GM19025 (cell line): Measurements from ENCODE around the gene WARS2.

Experiments
- ATAC-seq: cut with Tn5 transposase; IDR thresholded peaks from one replicate; pipeline ENCODE4 v1.9.1; 2021; ENCODE audit warnings: mild to moderate bottlenecking, low read depth, moderate library complexity; ENCODE audit not compliant: unreplicated experiment

The WARS2 gene

DNA sequence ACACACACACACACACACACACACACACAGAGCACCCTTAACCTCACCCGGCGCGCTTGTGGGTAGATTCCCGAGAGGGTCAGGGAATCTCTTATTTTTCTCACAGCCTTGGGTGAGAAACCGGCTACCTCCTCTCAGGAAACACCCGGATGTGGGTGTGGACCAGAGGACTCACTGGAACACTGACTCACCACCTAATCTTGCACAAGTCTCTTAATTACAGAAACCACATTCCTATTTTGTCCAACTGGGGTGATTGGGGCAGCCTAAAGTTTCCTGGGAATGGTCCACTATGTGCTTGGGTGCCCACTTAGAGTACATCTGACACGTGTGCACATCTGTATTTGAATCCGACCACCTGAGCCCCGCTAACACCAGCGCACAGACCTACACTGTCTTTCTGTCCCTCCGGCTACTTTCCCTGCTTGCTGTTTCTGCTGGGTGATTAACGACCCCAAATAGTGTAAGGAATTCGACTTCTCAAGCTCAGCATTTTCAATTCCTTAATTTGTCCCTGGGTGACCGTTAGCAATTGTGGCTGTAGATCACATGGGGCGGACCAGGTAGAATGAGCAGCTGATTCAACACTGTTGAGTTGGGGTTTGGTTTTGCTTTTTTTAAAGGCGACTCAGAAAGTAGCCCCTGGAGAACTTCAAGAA lies 138.3 kb downstream of the WARS2 start:
- no peak for ATAC-seq

DNA sequence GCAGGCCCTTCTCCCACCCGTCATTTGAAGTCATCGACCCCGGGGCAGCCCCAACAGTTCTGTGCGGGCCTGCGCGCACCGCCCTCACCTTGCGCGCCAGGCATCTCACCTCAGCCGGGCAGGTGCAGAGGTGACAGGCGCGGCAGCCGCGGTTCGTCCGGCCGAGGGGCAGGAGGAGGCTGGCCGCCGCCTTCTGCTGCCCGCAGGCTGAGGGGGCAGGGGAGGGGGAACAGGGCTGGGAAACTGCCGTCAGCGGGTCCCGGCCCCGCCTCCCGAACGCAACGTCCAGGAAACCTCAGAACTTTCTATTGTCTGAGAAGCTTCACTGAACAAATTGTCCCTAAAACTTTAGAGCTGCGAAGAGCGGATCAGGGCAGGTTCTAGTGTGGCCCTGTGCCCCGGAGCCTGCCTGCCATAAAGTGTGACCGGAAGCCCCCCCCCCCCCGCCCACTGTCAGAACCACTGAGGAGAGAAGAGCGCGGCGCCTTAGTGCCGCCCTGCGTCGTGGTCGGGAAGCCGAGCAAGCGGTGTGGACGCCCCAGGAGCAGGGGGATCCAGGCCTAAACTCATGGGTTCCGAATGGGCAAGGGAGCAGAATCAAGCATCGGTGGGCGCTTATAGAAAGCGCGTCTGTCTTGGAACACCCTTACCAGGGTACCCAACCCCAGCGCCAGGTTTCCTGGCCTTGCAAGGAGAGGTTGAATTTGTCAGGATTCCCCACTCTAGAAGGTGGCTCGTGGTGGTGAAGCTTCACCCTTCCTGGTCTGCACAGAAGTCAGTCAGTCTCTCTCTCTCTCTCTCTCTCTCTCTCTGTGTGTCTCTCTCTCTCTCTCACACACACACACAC lies 139.0 kb downstream of the WARS2 start:
- no peak for ATAC-seq

DNA sequence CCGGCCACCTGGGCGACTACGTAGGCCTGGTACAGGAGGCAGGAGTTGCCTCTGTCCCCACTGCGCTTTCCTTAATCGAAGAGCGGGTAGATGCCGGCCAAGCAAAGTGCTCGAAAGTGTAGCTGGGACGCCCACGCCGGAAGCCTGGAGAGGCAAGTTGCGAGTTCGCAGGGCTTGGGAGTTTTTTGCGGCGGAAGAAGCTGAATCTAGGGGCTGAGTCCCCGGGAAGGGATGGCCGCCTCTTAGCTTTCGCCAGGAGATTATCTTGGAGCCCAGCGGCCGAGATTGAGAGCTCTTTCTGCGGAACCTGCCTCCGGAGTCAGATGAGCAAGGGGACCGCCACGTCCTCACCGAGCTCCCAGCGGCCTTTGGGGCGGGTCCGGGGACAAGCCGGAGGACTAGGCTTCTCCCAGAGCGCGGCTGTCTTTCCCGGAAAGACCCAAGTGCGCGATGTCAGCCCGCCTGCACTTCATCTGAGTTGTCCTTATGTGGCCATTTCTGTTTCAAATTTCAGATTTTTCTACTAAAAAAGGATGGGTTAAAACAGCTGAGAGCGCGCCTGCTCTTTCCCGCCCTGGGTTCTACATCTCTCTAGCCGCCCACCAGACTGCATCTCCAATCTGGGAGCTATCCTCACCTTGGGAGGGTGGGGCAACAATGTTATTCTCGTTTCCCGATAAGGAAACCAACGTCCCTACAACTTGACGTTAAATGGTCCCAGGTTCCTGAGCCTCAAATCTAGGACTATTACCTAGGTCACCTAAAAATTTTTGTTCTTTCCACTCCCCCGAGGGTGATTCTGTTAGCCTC lies 139.9 kb downstream of the WARS2 start:
- ATAC-seq = no peak

DNA sequence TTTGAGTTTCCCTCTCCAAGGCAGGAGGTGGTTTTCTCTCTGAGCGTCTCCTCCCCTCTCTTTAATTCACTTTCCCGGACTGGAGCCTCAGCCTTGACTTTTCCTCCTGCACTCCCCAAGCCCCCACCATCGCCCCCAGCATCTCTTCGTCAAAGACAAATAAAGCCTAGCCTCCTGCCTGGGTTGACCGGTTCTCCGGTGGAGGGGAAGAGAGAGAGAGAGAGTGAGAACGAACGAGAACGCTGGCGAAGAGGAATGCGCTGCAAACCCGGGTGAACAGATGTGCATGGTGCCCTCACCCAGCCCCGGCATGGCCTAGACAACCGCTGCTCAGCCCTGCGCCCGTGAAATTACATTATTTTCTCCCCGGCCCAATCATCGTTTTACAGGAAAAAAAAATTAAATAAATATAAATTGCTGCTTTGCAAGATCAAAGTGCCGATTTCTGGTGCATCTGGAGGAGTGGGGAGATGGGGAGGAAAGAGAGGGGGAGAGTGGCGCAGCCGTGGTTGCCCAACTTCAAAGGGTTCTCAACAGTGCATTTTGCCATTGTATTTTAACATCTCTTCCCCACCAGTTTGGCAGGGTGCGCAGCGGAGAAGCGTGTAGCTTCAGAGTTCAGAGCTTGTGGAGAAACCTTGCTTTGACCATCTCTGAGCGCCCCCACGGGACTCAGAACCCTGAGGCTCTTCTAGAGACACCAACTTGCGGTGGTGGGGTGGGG lies 140.9 kb downstream of the WARS2 start:
- ATAC-seq = no peak

DNA sequence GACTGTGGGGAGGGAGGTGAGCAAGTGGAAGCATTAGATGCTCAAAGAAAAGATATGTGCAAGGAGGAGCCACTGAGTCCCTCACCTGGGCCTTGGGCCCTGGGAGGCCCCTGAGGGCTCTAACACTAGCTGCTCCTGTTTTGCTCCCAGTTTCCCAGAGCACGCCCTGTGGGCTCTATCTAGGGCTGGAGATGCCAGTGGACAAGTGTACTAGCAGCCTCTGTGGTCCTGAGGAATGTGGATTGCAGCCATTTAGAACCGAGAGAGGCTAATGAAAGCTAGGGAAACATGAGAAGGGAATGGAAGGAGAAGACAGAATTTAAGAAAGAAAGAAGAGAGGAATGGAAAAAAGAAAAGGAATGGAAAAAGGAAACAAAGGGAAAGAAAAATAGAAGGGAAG lies 142.3 kb downstream of the WARS2 start:
- ATAC-seq = no peak

DNA sequence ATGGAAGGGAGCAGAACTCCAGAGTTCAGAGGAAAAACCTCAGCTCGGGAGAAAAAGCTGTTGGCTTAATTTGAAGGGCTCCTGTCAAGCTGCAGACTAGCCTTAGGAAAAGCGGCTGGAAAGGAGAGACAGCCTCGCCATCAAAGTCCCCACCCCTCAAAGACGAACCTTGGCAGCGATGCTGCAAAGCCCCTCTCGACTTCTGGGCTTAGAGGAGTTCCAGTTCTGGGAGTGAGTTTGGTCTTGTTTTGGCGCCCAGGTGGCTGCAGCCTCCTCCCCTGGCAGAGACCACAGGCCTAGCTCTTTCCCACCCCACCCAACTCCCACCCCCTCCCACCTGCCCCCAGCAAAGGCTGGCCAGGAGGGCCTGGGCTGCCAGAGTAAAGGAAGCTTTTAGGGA lies 143.2 kb downstream of the WARS2 start:
- ATAC-seq = no peak

DNA sequence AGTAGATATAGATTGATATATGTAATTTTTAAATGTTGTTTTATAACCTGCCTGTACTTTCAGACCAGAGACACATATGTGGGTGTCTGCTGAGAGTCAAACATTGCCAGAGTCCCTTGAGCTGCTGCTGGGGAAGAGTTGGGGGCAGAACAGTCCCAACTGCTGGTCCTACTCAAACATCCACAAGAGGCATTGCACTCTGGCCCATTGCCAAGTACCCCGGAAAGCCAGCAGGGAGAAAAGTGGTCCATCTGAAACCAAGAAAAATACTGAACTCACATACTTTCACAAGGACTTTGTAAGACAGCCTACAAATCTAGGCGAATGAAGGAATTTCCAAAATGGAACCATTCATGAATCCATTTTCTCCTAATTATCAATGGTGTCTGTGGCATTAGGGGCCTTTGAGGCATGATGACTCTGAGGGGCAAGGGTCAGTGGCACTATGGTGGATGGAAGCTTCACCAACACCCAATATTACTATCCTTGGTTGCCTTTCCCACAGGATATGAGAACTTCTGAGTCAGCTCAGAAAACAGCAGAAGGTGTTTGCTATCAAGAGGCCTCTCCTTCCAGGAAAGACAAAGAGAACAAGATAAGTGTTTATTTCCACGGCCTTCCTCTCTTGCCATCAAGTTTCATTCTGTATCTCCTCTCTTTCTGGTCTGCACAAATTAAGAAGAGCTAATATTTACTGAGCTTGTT lies 145.0 kb downstream of the WARS2 start:
- no peak for ATAC-seq

DNA sequence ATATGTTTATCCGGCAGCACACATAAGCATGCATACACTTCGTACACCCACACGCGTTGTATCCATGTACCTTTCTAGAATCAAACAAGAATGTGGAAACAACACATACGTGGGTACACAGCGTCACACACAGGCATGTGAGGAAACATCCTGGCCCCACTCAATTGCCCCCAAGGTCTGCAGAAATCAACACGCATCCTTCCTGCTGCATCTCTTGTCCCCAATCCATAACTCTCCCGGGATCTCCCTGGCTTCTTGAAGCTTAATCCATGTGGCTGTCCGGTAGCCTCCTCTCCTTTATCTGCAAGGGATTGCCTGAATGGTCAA lies 146.8 kb downstream of the WARS2 start:
- ATAC-seq = no peak

DNA sequence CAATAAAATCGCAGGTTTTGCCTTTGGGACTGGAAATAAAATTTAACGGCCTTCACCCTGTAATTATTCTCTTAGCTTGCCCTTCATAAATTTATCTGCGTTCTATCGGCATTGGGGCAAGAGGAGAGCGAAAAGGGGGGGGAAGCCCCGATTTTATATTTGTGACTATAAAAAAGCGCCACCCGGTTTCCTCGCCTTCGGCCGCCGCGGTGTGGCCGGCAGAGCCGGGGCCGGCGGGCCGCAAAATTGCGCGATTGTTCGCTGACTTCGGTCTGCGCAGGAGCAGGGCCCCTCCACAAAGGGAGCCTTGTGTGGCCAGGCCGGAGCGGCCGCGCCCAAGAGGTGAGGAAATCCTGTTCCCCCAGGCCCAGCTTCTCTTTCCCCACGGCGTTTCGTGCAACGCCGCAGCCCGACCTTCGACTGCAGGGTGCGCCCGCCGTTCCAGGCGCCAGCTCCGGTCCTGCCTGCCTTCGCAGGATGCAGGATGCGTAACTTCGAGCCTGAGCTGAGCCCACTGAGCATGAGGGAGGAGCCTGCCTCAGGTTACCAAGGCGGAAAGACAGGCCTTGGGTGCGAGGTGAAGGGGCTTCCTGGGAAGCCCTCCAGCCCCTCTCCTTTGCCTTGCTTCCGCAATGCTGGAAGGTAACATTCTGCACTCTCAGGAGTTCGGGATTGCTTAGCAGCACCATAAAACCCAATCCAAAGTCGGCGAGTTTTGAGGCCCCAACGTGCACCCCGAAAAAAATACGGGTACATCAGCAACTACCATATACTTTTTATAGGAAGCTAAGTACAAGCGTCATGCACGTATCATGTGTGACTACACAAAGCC lies 147.4 kb downstream of the WARS2 start:
- ATAC-seq = no peak

DNA sequence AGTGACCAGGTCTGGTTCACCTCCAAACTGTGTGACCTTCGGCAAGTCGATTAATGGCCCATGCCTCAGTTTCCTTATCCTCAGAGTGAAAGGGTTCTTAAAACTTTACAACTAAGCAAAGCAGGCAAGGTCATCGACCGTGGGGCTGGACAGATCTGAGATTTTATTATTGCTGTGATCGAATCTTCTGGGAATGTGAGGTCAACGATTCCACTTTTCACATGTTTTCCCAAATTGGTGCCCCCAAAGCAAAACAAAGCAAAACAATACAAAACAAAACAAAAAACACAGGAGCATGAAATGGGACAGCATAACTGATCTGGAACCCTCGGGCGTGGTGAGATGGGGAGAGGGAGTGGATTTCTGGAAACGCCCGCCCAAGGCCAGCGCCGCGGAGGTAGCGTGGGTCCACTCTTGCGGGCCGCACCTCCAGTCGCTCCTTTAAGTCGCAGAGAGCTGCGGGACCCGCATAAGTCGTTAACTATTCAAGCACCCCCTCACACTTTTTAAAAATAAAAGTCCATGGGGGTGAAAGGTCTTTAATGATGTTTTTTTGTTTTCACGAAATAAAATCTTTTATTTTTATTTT lies 148.1 kb downstream of the WARS2 start:
- no peak for ATAC-seq

DNA sequence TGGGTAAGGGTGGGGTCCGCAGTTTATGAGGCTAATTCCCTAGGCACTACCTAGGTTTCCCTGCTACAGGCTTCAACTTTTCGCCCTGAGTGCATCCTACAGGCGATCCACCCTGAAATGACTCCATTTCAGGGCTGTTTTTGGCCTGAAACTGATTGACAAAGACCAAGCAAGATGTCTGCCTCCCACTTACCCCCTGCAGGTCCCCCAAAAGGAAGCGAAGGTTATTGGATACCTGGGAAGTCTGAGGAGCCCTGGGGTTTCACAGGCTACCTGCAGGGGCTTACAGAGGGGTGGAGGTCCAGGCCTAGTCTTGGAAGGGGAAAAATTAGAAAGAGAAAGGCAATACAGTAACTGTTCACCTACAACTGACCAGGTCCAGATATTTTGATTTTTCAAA lies 149.0 kb downstream of the WARS2 start:
- ATAC-seq = no peak

DNA sequence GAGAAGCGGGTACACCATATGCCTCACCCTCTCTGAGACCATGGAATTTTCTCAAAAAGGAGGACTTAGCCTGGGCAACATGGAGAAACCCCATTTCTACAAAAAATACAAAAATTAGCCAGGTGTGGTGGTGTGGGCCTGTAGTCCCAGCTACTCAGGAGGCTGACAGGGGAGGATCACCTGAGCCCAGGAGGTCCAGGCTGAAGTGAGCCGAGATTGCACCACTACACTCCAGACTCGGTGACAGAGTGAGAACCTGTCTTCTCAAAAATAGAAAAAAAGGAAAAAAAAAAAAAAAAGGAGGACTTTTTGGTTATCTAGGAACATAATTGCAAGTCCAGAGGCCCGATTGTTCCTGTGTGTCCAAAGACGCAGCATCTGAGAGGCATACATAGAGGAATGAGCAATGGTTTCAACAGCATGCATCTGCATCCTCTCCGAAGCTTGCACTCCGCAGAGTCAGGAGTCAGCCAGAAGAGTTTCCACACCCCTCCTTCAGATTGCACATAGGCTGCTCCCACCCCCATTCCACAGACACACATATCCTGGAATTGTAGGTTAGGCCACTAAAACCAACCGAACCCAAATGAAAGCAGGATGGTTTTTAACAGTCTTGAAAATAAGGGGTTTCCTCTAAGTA lies 149.8 kb downstream of the WARS2 start:
- ATAC-seq = no peak

DNA sequence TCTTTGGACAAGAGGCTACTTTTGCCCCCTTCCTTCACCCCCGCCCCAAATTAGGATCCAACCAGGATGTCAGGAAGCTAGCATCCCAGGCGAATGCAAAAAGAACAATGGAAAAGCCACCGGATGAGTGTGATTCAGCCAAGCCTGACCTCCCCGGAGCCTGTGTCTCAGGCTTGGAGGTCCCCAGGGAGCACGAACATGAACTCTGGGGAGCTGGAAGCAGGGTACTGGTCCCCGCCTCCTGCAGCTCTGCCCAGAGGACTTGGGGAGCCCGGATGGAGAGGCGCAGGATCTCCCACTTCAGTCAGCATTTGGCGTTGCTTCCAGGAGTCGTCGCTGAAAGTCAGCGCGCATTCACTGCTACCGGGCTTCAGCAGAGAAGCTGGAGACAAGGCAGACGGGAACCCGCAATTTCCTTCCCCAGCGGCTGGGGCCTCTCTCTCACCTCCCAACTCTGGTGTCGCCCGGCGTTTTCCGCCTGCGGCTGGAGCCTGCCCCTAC lies 150.5 kb downstream of the WARS2 start:
- ATAC-seq = no peak

DNA sequence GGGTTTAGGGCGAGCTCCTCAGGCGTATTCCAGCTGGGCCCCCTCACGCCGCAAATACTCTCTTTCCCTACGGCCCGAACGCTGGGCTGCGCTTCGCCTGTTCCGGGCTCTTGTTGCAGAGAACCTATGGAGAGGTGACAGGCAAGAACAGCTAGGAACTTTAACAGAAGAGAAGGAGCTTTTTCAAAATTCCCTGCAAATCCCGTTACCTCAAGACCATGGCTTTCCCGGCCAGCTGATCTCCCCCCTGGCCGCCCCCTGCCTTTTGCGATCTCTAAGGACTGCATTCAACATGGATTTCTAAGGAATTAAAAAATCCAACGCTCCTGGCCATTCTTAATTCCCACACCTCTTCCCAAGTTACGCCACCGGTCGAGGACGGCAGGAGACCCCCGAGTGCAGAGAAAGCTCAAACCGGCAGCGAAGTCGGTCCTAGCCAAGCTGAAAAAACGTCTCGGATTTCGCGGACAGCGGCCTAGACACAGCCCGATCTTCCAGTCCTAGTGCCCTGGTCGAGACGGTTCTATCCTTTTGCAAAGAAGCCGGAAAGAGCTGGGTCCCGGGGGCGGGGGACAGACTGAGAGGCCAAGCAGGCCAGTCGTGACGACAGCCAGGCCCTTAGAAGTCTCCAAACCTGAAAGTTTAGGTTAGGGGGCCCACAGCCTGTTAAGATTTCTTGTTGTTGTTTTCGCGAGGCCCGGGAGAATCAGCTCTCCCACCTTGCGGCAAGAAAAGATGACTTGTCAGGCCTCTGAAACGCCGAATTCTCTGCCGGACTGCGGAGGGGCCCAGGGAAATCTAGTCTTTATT lies 151.2 kb downstream of the WARS2 start:
- ATAC-seq = no peak

DNA sequence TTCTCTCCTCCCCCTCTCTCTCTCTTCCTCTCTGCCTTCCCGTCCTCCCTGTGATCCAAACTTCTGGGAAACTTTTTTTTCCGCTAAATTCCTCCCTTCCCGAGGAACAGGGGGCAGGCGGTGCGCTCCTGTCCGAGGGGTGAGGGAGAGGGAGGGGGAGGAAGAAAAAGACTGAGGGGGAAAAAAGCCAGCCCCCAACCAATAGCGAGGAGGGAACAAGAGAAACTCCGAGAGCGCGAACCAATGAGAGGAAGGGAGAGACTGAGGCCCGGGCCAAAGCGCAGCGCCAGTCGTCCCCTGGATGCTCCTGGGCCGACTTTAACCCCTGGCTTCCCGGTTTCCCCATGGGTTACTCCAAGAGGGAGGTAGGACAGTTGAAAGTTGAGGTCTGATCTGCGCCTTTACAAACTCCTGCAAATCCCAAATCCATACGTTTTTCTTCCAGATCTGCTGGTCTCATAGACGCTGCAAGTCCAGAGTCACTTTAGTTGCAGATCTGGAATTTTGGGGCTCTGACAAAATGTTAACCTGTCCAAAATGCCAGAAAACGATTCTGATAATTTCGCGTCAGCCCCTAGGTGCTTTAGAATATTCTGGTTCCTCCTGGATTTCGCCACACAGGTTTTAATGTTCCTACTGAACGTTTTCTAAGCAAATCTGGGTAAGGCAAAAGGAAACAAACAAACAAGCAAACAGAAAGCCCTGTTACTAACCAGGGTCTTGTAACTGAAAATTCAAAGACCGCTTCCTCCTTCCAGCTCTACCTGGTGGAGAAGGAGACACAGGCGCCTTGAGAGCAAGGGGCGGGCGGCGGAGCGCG lies 152.1 kb downstream of the WARS2 start, which contains the start of gene TBX15:
Gene TBX15, minus strand, starts transcription at position 158 of the 820 bp plus-strand sequence. CDS start 548 bp downstream, outside the sequence.
- no peak for ATAC-seq

DNA sequence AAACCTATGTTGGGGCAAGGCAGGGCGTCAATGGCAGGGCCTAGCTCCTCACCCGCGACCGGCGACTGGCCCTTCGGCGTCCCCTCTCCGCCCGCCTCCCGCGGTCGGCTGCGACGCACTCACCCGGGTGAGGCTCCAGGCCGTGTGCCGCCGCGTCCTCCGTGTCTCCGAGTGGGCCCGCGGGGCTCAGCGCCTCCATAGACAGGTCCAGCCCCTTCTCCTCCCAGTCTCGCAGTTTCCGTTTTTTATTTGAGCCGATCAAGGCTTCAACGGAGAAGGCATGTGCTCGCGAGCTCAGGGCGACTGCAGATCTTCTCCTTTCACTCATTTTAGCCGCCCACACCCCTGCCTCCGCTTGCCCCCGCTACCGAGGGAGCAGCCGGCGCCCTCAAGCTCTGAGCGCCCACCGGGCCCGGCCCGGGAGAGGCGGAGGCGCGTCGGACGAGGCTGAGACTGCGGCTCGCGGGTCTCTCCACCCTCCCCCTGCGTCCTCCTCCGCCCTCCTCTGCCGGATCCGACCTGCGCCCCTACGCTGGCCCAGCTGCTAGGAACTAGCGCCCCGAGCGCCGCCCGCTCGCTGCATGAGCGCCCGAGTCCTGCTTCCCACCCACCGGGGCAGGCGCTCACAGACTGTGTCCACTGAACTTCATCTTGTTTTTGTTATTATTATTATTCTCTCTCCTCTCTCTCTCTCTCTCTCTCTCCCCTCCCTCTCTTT lies 152.8 kb downstream of the WARS2 start:
- peak; percentile 45 for ATAC-seq
